Esophagus squamous epithelium (tissue), 4 donors: ENCODE data around the gene RARS1.

ENCODE experiments used
- POLR2A ChIP-seq, 4 donors: fragments of 450-650 bp; IDR thresholded peaks; one replicate each; pipeline ENCODE4 v1.6.1; 2017; ENCODE audit warnings: antibody characterized with exemption in 4 of 4, mild to moderate bottlenecking in 4 of 4, moderate library complexity in 3 of 4
- TF ChIP-seq, protein P1 (sequence below), 6 experiments: fragments of 450-650 bp in 4 of 6; fragments of 200-600 bp in 2 of 6; sonication (generic) in 2 of 6; IDR thresholded peaks; one replicate each; pipeline ENCODE4 v1.5.1; 2016 to 2019; ENCODE audit warnings: antibody characterized with exemption in 6 of 6, mild to moderate bottlenecking in 4 of 6, moderate library complexity in 4 of 6

DNA sequence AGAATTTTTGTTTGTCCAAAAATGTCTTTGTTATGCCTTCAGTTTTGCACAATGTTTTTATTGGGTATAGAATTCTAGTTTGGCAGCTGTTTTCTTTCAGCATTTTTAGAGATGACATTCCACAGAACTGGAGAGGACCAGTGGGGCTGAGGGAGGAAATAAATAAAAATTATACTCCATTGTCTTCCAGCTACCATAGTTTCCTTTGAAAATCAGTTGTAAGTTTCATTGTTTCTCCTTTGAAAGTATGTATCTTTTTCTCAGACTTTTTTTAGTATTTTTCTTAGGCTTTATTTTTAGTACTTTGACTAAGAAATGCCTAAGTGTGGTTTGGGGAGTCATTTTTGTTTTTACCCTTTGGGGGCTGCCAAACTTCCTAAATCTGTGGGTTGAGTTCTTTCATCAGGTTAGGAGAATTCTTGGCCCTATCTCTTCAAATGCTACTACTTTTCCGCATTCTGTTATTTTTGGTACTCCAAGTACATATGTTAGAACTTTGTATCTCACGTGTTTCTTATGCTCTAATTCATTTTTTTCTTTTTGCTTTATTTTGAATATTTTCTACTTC lies 27.7 kb downstream of the RARS1 start:
- TF ChIP-seq, protein P1, sequence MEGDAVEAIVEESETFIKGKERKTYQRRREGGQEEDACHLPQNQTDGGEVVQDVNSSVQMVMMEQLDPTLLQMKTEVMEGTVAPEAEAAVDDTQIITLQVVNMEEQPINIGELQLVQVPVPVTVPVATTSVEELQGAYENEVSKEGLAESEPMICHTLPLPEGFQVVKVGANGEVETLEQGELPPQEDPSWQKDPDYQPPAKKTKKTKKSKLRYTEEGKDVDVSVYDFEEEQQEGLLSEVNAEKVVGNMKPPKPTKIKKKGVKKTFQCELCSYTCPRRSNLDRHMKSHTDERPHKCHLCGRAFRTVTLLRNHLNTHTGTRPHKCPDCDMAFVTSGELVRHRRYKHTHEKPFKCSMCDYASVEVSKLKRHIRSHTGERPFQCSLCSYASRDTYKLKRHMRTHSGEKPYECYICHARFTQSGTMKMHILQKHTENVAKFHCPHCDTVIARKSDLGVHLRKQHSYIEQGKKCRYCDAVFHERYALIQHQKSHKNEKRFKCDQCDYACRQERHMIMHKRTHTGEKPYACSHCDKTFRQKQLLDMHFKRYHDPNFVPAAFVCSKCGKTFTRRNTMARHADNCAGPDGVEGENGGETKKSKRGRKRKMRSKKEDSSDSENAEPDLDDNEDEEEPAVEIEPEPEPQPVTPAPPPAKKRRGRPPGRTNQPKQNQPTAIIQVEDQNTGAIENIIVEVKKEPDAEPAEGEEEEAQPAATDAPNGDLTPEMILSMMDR (IDR thresholded peaks at IDR 0.05), result no peak
- TF ChIP-seq POLR2A (IDR thresholded peaks at IDR 0.05), result no peak
